NCI-H146 treated with DMSO at 0.1 percent for 48 hours (cell line): ENCODE data around the gene VPS25.
"Not testable (repeated sequence)": the region's sequence is repeated elsewhere in the genome, so short reads cannot be mapped to it uniquely, and the experiment has no call there.

Experiments used
- DNase-seq: peaks from one replicate; lab custom pipeline; 2025; ENCODE audit not compliant: unreplicated experiment; lab: John Stamatoyannopoulos, UW

Gene VPS25

GRCh38 chr17:42773290-42774035, at the start of gene VPS25:
Gene VPS25, plus strand, starts transcription at chr17:42773449. Its CDS starts 27 bp downstream, at chr17:42773476.
- peak; percentile 69 for DNase-seq

DNA sequence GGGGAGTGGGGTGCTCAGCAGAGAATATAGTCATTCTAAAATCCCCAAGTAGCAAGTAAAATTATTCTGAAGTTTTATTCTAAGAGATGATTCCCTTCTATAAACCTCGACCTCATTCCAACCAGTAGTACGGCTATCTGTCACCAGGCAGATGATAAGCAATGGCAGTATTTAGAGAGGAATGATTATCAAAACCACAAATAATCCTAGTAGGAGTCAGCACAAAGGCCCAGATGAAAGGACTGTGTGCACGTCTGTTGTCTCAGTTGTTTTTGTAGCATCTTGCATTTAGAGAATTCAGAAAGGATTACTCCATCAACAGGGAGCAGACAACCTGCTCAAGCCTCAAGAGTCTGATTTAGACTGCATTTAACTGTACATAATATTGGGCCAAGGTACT, 49.6 kb upstream of the VPS25 start:
- no peak for DNase-seq

- DNase-seq, result no peak
Measured at GRCh38 chr17:42725143-42725542, 48.1 kb upstream of the VPS25 start.

DNA sequence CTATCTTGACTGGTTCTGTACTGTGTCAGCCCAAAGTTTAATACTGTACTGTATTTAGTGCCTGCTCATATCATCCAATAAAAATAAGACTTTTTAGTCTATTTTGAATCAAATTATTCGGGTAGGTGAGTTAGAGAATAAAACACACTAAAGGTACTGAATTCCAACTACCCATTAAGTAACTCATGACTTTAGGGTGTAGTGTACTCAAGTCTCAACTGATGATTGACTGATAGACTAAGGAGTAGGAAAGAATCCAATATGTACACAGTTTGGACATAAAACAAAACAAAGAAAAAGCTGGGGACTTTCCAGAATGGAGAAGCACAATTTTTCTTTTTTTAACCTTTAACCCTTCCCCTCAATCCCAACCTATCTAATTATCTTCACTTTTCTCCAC, 32.5 kb upstream of the VPS25 start:
- no peak for DNase-seq

DNA sequence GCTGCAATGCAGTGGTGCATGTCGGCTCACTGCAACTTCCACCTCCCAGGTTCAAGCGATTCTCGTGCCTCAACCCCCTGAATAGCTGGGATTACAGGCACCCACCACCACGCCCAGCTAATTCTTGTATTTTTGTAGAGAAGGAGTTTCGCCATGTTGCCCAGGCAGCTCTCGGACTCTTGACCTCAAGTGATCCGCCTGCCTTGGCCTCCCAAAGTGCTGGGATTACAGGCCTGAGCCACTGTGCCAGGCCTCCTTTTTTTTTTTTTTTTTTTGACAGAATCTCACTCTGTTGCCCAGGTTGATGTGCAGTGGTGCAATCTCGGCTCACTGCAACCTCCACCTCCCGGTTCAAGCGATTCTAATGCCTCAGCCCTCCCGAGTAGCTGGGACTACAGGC, 30.3 kb upstream of the VPS25 start:
- not testable (repeated sequence) for DNase-seq

GRCh38 chr17:42743595-42744282, 29.5 kb upstream of the VPS25 start:
- peak; percentile 22 for DNase-seq

- peak; percentile 77 for DNase-seq
Measured at GRCh38 chr17:42744283-42744805, 28.9 kb upstream of the VPS25 start.

DNA sequence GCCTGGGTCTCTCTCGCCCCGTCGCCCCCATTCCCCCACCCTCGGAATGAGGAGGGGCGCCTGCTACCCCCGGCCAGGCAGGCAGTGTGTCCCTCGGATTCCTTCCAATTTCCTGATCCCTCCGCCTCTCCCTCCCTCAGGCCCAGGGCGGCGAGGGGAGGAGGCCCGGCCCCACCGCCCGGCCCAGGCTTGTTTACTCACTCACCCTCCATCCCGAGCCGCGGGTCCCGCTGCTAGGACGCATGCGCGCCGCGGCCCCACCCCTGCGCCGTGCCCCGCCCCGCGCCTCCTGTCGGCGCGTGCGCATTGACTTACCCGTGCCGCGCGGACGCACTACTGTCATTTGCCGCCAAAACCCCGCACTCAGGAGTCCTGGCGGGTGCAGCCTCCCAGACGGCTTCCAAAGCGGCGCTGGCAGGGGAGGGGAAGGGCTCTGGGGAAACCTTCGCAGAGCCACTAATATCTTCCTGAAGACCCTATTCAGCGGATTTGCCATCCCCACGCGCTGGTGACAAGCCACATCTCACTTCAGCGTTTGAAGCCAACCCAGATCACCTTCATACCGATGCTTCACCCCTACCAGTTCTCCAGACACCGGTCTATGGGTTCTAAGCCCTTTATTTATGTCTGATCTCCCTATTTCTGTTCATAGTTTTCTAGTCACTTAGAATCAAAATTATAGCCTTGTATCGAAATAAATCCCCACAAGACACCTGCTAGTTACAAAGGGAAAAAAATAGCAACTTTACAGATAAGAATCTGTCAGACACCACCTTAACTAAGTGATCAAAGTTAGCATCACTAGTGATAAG, 28.2 kb upstream of the VPS25 start, which contains the start of gene EZH1:
EZH1 (minus strand) TSS at position 235 of the 812 bp plus-strand sequence. CDS start 16,099 bp downstream, outside the sequence.
- DNase-seq, result peak; percentile 86

- DNase-seq, result no peak
Measured at GRCh38 chr17:42748202-42748907, 24.9 kb upstream of the VPS25 start.

DNA sequence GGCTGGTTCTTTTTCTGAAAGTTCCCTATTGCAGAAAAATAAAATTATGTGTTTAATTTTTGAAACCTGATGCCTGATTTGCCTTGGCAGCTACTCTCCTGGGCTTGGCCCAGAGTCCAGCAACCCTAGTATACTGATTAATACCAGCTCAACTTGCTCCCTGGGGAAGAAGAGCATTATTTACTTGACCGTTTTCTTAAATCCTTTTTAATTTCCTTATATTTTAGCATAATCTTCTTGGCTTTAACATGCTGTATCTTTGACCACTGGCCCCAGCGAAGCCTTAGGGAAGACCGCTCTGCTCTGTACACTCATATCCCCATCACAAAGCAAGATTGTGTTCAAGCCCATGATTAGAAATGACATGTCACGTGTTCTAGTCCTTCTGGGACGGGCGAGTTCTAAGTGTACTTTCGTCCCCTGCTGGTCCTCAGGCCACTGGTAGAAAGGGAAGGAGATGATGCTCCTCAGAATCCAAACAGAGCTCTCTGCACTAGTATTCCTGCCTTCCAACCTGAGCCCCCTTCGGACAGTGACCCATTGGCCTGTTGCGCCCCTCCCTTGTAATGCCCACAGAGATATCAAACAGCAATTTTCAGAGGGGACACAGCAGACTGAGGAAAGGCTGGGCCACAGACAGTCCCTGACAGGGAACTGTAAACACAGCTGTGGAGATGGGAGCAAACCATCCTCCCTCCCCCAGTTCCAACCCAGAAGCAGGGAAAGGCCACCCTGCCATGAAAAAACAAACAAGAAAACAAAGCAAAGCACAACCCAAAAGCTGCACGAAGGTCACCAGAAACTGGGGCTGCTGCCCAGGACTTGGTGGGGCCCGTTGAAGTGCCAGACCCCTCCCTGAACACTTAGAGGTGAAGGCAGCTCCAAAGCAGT, 24.1 kb upstream of the VPS25 start:
- DNase-seq, result peak; percentile 40

GRCh38 chr17:42750739-42751344, 22.4 kb upstream of the VPS25 start:
- no peak for DNase-seq

GRCh38 chr17:42751628-42752027, 21.6 kb upstream of the VPS25 start:
- no peak for DNase-seq

GRCh38 chr17:42754782-42755181, 18.5 kb upstream of the VPS25 start:
- no peak for DNase-seq

GRCh38 chr17:42759982-42760651, 13.1 kb upstream of the VPS25 start:
- no peak for DNase-seq

DNA sequence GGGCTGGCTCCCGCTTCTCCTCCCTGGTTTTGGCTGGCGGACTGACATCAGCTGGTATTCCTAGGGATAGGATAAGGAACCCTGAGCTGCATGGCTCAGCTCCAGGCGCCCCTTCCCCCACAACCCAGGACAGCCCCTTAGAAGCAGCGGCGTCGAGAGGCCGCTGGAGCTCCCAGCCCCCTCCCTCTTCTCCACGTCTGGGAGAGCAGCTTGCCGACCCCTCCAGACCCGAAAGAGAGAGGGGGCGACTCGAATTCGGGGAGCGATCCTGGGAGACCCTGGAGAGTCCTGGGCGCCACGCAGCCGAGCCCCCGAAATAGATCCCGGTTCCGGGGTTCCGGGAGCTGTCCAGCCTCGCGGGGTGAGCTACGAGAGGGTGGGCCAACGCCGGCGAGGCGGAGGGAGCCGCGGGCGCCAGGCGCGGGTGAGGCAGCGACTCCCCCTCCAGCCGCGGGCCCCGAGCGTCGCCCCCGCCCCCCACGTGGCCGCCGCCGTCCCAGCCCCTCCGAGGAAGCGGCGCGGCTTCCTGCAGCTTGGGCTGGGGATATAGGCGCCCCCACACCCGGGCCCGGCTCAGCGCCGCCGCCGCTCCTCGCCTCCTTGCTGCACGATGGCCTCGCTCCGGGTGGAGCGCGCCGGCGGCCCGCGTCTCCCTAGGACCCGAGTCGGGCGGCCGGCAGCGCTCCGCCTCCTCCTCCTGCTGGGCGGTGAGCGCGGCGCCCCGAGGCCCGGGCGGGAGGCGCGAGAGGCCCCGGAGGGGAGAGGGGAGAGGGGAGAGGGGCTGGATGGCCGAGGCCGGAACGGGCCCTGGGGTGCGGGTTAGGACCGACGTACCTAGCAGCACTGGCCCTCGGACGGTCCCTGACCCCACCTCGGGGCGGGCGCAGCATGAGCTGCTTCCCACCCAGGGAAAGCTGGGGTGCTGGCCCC, 12.3 kb upstream of the VPS25 start, which contains the start of gene RAMP2:
RAMP2 (plus strand) TSS at position 576 of the 930 bp plus-strand sequence; CDS start at position 611, 35 bp downstream.
- peak; percentile 9 for DNase-seq

GRCh38 chr17:42761638-42762037, 11.6 kb upstream of the VPS25 start:
- no peak for DNase-seq

GRCh38 chr17:42766124-42766523, 7.1 kb upstream of the VPS25 start:
- no peak for DNase-seq
